Lower lobe of right lung (tissue), 2 donors: Measurements from ENCODE around the gene MEIS1. TPM values are rescaled to one million over a fixed set of nuclear protein-coding genes. Genes with fewer than 3 reads are reported as not detected.

ENCODE experiments used
- ATAC-seq, 2 donors: fragments of 200-7000 bp; cut with Tn5 transposase; one replicate each; pipeline ENCODE4 v1.9.1; 2020 to 2022; ENCODE audit warnings: mild to moderate bottlenecking in 2 of 2, moderate library complexity in 2 of 2
- DNase-seq: peaks from one replicate; pipeline ENCODE4 v3.0.0-alpha.2; 2020
- H3K27ac ChIP-seq: fragments of 200-600 bp; one replicate; pipeline ENCODE4 v1.8.0; 2022
- H3K27me3 ChIP-seq: fragments of 200-600 bp; one replicate; pipeline ENCODE4 v1.8.0; 2022; ENCODE audit warnings: low read depth
- H3K36me3 ChIP-seq: fragments of 200-600 bp; one replicate; pipeline ENCODE4 v1.8.0; 2022; ENCODE audit warnings: mild to moderate bottlenecking
- H3K4me1 ChIP-seq: fragments of 200-600 bp; one replicate; pipeline ENCODE4 v1.8.0; 2022
- H3K4me3 ChIP-seq: fragments of 200-600 bp; one replicate; pipeline ENCODE4 v1.8.0; 2022; ENCODE audit warnings: mild to moderate bottlenecking
- H3K9me3 ChIP-seq: fragments of 200-600 bp; one replicate; pipeline ENCODE4 v1.8.0; 2022
- CTCF ChIP-seq: fragments of 200-600 bp; IDR thresholded peaks from one replicate; pipeline ENCODE4 v1.8.0; 2022; ENCODE audit warnings: antibody characterized with exemption, mild to moderate bottlenecking
- intact Hi-C: fragments of 100-400 bp; cut with DNase I; formaldehyde crosslinking; loops from one replicate; pipeline ENCODE4 v1.11.0; 2022
- total RNA-seq: library from RNA; stranded (reverse); fragmentation: NEBNext Ultra II Directional; extraction: Animal tissue kit (Norgen Biotek cat#: 25700); gene quantifications from one replicate; pipeline ENCODE4 v1.2.1, GENCODE V29; 2021
- donor health status: DM: no; HTN: yes; CAD: no; lungs with severe emphysema.

Gene MEIS1
- total RNA-seq, 1 donor from 2014 or later: 54.7 TPM

- intact Hi-C loops: loop anchor here (10.0 kb wide), 1 partner anchor 129 kb away; no protein-coding TSS in a partner anchor
- Histone ChIP-seq H3K27ac (peak overlapping the region; percentile 42), H3K36me3 (peaks cover 3% of the 10 kb centered on the region), H3K27me3 (peaks cover 39% of the 10 kb centered on the region), H3K9me3 (no peaks in the 10 kb centered on the region), H3K4me1 (peaks cover 40% of the 10 kb centered on the region), H3K4me3 (no peak overlapping the region)
- TF ChIP-seq CTCF: no peak
- no peak for ATAC-seq
- DNase-seq: no peak
Measured at GRCh38 chr2:66573416-66573815, 138.5 kb downstream of the MEIS1 start.

GRCh38 chr2:66573821-66574233 is 138.9 kb downstream of the MEIS1 start:
- TF ChIP-seq CTCF: no peak
- peak overlapping the region; percentile 42 for H3K27ac ChIP-seq
- peaks cover 3% of the 10 kb centered on the region for H3K36me3 ChIP-seq
- ATAC-seq (no peak), DNase-seq (no peak)
- H3K4me3 ChIP-seq: no peak overlapping the region
- H3K27me3 ChIP-seq: peaks cover 43% of the 10 kb centered on the region
- peaks cover 40% of the 10 kb centered on the region for H3K4me1 ChIP-seq
- no peaks in the 10 kb centered on the region for H3K9me3 ChIP-seq
- intact Hi-C loops: loop anchor here (10.0 kb wide), 1 partner anchor 129 kb away; no protein-coding TSS in a partner anchor

- peak; percentile 46 to 64 for ATAC-seq
- peak; percentile 42 for TF ChIP-seq CTCF
- no peak for DNase-seq
- intact Hi-C loops: loop anchor here (10.0 kb wide), 1 partner anchor 130 kb away; no protein-coding TSS in a partner anchor
- Histone ChIP-seq H3K9me3 (no peaks in the 10 kb centered on the region), H3K27ac (peak overlapping the region; percentile 89), H3K36me3 (peaks cover 3% of the 10 kb centered on the region), H3K27me3 (peaks cover 54% of the 10 kb centered on the region), H3K4me3 (peak overlapping the region; percentile 56), H3K4me1 (peaks cover 40% of the 10 kb centered on the region)
Measured at GRCh38 chr2:66574701-66575624, 140.0 kb downstream of the MEIS1 start.

- Histone ChIP-seq H3K4me1 (peaks cover 40% of the 10 kb centered on the region), H3K9me3 (no peaks in the 10 kb centered on the region), H3K27me3 (peaks cover 60% of the 10 kb centered on the region), H3K4me3 (peak overlapping the region; percentile 56), H3K27ac (peak overlapping the region; percentile 89), H3K36me3 (peaks cover 3% of the 10 kb centered on the region)
- ATAC-seq (peak; percentile 40 to 56), DNase-seq (peak; percentile 53)
- no peak for TF ChIP-seq CTCF
- intact Hi-C loops: loop anchor here (10.0 kb wide), 1 partner anchor 131 kb away; no protein-coding TSS in a partner anchor
Measured at GRCh38 chr2:66575625-66576310, 140.8 kb downstream of the MEIS1 start.

GRCh38 chr2:66576311-66576560 is 141.3 kb downstream of the MEIS1 start:
- Histone ChIP-seq H3K4me1 (peaks cover 40% of the 10 kb centered on the region), H3K36me3 (peaks cover 3% of the 10 kb centered on the region), H3K9me3 (no peaks in the 10 kb centered on the region), H3K27me3 (peaks cover 65% of the 10 kb centered on the region), H3K4me3 (peak overlapping the region; percentile 56), H3K27ac (peak overlapping the region; percentile 89)
- DNase-seq: no peak
- peak in 1 of 2 donors; percentile 7 for ATAC-seq
- intact Hi-C loops: loop anchor here (10.0 kb wide), 1 partner anchor 131 kb away; no protein-coding TSS in a partner anchor
- no peak for TF ChIP-seq CTCF
